H54 (cell line): ENCODE measurements around the gene AXIN1.
"Not testable (repeated sequence)": the region's sequence is repeated elsewhere in the genome, so short reads cannot be mapped to it uniquely, and the experiment has no call there.

ENCODE experiments used
- DNase-seq: peaks from one replicate; pipeline ENCODE4 v3.0.0; 2011; ENCODE audit warnings: low spot score, mixed read lengths; ENCODE audit not compliant: insufficient read length
- FAIRE-seq: peaks from 3 replicates; lab custom pipeline; 2011; peaks lifted over from hg19 to GRCh38; lab: Jason Lieb, UNC
- POLR2A ChIP-seq: IDR thresholded peaks from 2 replicates; pipeline ENCODE4 v1.6.1; 2011; ENCODE audit warnings: low read depth, mild to moderate bottlenecking, low read length

Gene AXIN1

DNA sequence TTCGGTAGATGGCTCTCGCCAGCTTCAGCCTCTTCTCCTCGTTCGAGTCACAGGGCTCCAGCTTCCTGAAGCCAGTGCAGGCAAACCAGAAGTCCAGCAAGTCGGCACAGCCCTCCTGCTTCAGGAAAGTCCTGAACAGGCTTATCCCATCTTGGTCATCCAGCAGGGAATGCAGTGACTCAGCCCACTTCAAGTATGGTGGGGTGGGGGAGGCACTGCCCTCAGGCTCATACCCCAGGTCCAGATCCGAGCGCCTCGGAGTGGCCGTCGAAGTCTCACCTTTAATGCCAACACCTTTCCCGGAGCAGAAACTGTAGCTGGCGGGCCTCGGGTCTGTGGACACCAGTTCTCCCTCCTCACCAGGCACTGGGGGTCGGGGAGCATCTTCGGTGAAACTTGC, 5.9 kb downstream of the AXIN1 start:
- no peak for TF ChIP-seq POLR2A
- no peak for DNase-seq
- no peak for FAIRE-seq

DNA sequence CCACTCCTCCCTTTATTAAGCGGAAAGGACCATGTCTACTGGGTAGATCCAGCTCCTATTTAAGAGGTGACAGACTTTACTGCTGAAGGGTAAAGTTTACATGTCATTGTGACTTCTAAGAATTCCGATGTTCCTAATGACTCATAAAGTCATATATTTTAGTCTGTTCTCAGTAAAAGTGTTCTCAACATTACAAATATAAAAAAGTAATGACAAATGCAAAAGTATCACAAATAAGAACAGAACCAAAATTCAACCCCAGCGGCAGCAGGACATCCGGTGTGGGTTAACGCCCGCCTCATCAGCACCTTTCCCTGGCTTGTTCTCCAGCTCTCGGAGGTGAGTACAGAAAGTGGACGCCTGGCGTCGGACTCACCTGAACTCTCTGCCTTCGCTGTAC, 6.8 kb downstream of the AXIN1 start:
- no peak for TF ChIP-seq POLR2A
- no peak for DNase-seq
- FAIRE-seq = no peak

DNA sequence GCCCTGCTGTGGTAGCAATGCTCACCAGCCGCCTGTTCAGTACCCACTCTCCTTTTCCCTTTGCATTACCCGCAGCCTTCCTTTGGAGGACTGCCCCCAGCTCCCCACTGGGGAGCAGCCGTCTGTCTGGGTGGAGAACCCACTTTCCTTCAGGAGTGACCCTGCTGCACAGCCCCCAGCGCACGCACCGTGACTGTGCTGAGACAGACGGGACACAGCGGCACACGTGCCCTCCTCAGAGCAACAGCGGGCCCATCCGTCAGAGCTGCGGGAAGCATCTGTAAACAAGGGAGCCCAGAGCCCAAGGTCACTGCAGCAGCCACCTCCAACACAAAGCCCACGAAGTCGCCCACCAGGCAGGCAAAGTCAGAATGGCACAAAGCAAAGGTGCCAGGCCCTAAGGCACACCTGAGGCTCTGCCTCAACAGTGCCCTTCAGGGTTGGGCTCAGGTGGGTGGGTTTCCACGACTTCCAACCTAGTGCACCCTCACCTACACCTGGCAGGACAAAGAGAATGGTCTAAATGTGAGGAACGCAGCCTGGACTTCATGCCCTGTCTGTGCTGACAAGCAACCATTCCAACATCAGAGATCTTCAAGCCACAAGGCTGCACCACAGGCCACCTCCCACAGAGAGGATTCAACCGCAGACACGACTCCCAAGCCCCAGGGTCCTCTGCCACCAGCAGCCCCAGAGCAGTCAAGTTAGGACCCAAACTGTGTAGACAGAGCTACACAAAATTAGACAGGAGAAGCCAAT, 9.9 kb downstream of the AXIN1 start:
- FAIRE-seq (no peak), DNase-seq (no peak)
- no peak for TF ChIP-seq POLR2A

DNA sequence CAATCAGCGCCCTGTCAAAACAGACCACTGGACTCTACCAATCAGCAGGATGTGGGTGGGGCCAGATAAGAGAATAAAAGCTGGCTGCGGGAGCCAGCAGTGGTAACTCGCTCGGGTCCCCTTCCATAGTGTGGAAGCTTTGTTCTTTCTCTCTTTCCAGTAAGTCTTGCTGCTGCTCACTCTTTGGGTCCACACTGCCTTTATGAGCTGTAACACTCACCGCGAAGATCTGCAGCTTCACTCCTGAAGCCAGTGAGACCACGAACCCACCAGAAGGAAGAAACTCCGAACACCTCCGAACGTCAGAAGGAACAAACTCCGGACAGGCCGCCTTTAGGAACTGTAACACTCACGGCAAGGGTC, 10.6 kb downstream of the AXIN1 start:
- not testable (repeated sequence) for FAIRE-seq

DNA sequence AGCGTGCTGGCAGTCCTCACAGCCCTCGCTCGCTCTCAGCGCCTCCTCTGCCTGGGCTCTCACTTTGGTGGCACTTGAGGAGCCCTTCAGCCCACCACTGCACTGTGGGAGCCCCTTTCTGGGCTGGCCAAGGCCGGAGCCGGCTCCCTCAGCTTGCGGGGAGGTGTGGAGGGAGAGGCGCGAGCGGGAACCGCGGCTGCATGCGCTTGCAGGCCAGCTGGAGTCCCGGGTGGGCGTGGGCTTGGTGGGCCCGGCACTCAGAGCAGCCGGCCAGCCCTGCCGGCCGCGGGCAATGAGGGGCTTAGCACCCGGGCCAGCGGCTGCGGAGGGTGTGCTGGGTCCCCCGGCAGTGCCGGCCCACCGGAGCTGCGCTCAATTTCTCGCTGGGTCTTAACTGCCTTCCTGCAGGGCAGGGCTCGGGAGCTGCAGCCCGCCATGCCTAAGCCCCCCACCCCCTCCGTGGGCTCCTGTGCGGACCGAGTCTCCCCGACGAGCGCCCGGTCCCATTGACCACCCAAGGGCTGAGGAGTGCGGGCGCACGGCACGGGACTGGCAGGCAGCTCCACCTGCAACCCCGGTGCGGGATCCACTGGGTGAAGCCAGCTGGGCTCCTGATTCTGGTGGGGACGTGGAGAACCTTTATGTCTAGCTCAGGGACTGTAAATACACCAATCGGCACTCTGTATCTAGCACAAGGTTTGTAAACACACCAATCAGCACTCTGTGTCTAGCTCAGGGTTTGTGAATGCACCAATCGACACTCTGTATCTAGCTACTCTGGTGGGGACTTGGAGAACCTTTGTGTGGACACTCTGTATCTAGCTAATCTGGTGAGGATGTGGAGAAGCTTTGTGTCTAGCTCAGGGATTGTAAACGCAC, 11.2 kb downstream of the AXIN1 start:
- FAIRE-seq, DNase-seq: not testable (repeated sequence)

More for the DNA sequence above, 10.6 kb downstream of the AXIN1 start:
- DNase-seq = not testable (repeated sequence)

DNA sequence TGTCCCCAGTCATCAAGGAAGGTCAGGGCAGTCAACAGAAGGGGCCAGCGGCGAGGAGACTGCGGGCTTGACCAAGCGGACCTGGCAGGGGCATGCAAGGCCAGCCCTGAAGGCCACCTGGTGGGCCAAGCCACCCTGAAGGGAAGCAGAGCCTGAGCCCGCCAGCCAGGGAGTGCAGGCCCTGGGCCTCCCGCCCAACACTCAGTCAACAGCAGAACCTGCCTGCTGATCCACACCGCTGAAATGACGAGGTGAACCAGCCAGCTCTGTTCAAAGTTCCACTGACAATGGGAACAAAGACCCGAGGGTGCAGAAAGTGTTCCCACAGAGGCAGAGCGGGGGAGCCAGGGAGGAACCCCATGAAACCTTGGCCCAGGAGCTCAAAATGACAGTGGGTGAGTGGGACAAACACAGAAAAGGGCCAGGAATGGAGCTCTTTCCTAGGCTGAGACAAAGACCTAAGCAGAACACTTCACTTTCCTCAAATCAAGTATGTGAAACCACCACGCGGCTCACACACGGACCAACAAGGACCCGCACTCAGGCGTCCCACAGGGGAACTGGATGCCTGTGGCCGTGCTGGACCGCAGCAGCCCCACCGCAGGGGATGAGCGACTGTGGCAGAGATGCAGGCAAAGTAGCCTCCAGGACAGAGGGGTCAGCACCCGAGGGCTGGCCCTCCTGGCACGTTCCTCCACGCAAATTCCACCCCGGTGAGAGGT, 12.0 kb downstream of the AXIN1 start:
- FAIRE-seq (no peak), DNase-seq (no peak)
- no peak for TF ChIP-seq POLR2A

DNA sequence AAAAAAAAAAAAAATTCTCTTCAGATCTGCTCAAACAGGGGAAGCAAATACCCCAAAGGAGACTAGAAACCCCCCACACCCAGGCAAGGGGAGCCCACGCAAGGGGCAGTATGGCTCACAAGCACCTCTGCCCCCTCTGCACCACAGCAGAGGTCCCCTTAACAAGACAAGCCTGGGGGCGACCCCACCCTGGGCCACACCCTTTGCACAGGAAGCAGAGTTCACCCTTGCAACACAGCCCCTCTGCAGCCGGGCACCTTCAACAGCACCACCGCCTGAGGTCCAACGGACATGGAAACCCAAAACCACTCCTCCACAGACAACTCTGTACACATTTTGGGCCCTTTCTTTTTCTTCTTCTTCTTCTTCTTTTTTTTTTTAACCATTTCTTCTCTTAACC, 12.8 kb downstream of the AXIN1 start:
- DNase-seq (no peak), FAIRE-seq (no peak)
- TF ChIP-seq POLR2A = no peak

DNA sequence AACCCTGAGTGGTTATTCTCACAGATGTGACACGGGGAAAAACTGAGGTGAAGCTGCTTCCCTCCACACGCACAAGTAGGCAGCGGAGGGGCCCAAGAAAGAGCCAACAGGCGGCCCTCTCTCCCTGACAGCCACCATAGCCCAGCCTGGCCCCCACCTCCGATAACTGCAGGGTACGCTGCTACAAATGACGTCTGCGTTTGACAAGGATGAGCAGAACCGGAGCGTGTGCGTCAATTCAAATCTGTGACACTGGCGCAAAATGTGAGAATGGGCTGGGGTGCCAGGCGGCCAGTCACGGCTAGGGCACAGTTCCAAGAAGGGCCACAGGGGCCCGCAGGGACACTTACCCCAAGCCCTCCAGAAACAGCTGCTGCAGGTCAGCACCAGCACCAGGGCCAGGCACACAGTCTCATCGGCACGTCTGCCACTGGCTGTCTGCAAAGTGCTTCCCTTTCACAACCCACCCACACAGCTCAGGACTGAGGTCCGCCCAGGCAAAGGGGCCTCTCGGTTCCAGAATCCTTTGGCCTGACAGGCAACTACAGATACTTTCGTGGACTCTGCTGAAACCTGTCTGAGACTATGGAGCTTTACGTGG, 14.4 kb downstream of the AXIN1 start:
- no peak for TF ChIP-seq POLR2A
- FAIRE-seq (no peak), DNase-seq (no peak)

DNA sequence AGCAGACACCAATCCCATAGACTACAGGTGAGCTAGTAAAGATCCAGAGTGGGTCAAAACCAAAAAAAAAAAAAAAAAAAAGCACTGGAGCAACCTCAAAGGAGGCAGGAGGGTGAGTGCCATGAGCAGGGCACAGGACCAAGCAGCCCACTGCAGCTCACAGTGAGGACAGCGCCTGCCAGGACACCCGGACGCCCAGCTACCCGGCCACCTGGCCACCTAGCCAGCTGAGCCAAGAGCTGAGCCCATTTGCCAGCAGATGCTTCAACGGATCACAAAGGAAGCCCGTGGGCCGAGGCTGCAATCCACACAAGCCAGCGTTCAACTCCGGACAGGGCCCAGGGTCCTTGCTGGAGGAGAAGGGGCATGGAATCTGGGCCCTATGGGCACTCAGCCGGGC, 15.1 kb downstream of the AXIN1 start:
- DNase-seq (no peak), FAIRE-seq (no peak)

DNA sequence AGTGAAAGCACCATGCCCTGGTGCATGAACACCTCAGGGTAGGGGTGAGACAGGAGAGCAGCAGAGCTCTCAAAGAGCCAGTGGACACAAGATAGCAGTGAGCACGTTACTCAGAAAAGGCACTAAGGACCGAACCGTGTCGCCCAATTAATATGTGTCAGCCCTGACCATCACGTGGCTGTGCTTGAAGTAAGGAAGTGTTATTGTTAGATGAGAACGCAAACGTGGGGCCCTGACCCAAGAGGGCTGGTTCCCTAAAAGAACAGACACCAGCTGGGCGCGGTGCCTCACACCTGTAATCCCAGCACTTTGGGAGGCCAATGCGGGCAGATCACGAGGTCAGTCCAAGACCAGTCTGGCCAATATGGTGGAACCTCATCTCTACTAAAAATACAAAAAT, 16.3 kb downstream of the AXIN1 start:
- DNase-seq = no peak
- FAIRE-seq = no peak
- TF ChIP-seq POLR2A = no peak

More for the DNA sequence above, 15.1 kb downstream of the AXIN1 start:
- TF ChIP-seq POLR2A = no peak

DNA sequence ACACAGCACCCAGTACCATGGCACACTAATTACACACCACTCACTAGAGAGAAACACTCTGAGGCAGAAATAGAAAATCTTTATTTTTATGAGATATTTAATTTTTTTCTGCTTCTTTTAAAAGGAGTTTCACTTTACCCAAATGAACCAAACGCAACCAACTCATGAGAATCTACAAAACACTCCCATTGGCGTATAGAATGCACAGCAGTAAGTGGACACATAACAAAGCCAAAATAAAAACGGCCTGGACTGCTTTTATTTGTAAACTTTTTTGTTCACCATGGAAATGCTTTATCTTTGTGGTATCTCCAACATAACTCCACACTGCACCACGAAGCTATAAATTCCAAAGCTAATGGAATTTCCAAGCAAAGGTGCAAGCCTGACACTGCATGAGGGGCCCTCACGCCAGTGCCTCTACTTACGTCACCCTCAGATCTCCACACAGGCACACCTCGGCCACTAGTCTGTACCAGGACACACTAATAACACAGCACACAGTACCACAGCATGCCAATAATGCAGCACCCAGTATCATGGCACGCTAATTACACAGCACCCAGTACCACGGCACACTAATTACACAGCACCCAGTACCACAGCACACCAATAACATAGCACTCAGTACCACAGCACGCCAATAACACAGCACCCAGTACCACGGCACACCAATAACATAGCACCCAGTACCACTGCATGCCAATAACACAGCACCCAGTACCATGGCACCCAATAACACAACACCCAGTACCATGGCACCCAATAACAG, 17.5 kb downstream of the AXIN1 start:
- FAIRE-seq, DNase-seq: not testable (repeated sequence)

DNA sequence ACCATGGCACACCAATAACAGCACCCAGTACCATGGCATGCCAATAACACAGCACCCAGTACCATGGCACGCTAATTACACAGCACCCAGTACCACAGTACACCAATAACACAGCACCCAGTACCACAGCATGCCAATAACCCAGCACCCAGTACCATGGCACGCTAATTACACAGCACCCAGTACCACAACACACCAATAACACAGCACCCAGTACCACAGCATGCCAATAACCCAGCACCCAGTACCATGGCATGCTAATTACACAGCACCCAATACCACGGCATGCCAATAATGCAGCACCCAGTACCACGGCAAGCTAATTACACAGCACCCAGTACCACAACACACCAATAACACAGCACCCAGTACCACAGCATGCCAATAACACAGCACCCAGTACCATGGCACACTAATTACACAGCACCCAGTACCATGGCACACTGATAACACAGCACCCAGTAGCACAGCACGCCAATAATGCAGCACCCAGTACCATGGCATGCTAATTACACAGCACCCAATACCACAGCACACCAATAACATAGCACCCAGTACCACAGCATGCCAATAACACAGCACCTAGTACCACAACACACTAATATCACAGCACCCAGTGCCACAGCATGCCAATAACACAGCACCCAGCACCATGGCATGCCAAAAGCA, 18.2 kb downstream of the AXIN1 start:
- DNase-seq, FAIRE-seq: not testable (repeated sequence)
